Neural progenitor cell (in vitro differentiated cells): ENCODE results near the gene PRRC2C.

Source experiments
- EZH2 ChIP-seq: fragments of 200-600 bp; sonication (generic); IDR thresholded peaks from 2 replicates; pipeline ENCODE4 v1.6.1; 2017; ENCODE audit warnings: antibody characterized with exemption, mild to moderate bottlenecking, moderate library complexity
- EZH2phosphoT487 ChIP-seq: fragments of 200-600 bp; sonication (generic); IDR thresholded peaks from 2 replicates; pipeline ENCODE4 v1.6.1; 2017; ENCODE audit warnings: antibody characterized with exemption
- TF ChIP-seq, protein P1 (sequence below): fragments of 200-600 bp; sonication (generic); IDR thresholded peaks from 2 replicates; pipeline ENCODE4 v1.5.1; 2017; ENCODE audit warnings: antibody characterized with exemption, mild to moderate bottlenecking

DNA sequence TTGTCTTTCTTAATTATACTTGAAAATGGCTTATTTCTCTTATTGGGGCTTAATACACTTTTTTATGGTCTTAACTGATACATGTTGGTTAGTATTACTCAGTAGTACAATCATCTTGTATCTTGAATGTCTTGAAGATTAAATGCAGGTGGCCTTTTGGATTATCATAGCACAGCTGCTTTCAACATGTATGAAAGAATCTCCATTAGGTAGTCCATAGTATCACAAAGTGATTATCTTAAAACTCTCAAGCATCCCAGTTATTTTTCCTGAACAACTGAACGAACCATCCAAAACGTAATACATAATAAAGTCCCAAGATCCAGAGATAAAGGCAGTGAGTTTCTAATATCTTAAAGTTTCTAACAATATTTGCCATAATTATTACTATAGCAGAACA is 85.0 kb downstream of the PRRC2C start:
- TF ChIP-seq, protein P1, sequence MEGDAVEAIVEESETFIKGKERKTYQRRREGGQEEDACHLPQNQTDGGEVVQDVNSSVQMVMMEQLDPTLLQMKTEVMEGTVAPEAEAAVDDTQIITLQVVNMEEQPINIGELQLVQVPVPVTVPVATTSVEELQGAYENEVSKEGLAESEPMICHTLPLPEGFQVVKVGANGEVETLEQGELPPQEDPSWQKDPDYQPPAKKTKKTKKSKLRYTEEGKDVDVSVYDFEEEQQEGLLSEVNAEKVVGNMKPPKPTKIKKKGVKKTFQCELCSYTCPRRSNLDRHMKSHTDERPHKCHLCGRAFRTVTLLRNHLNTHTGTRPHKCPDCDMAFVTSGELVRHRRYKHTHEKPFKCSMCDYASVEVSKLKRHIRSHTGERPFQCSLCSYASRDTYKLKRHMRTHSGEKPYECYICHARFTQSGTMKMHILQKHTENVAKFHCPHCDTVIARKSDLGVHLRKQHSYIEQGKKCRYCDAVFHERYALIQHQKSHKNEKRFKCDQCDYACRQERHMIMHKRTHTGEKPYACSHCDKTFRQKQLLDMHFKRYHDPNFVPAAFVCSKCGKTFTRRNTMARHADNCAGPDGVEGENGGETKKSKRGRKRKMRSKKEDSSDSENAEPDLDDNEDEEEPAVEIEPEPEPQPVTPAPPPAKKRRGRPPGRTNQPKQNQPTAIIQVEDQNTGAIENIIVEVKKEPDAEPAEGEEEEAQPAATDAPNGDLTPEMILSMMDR = no peak
- no peak for TF ChIP-seq EZH2phosphoT487
- no peak for TF ChIP-seq EZH2
